ENCODE measurements around the gene HECA.
"Not testable (repeated sequence)": the region's sequence is repeated elsewhere in the genome, so short reads cannot be mapped to it uniquely, and the experiment has no call there.

HECA gene, protein sequence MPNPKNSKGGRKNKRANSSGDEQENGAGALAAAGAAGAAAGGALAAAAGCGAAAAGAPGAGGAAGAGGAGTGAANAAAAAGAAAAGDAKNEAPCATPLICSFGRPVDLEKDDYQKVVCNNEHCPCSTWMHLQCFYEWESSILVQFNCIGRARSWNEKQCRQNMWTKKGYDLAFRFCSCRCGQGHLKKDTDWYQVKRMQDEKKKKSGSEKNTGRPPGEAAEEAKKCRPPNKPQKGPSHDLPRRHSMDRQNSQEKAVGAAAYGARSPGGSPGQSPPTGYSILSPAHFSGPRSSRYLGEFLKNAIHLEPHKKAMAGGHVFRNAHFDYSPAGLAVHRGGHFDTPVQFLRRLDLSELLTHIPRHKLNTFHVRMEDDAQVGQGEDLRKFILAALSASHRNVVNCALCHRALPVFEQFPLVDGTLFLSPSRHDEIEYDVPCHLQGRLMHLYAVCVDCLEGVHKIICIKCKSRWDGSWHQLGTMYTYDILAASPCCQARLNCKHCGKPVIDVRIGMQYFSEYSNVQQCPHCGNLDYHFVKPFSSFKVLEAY

DNA sequence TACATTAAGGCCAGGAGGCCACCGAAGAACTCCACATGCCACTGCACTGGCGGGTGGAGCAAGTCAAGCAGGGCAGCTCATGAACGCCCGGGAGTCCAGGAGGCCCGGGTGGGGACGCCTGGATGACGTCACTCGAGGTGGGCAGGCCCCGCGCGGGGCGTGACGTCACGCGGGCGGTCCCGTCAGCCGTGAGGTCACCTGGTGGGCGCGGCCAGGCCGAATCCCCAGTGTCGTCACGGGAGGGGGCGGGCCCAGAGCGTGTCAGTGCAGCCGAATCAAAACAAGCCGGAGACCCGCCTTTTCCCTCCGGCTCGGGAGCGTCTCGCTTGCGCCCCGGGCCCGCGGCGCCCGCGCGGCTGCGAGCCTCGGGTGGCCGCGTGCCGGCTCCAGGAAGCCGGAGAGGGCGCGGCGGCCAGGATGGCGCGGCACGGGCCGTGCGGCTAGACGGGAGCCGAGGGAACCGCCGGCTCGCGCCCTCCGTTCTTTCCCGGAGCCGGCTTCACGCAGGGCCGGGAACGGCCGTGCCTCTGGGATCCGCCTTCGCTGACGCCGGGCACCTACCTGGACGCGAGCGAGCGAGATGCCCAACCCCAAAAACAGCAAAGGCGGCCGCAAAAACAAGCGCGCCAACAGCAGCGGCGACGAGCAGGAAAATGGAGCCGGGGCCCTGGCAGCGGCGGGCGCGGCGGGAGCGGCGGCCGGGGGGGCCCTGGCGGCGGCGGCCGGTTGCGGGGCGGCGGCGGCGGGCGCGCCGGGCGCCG, at the start of gene HECA:
Gene HECA, plus strand, starts transcription at position 264 of the 761 bp plus-strand sequence. Its CDS starts 317 bp downstream, at position 581.
- peak; percentile 58 for DNase-seq

GRCh38 chr6:139091826-139092225, 43.1 kb upstream of the HECA start:
- DNase-seq, result no peak

- DNase-seq, result no peak
These were observed 34.9 kb upstream of the HECA start for GRCh38 chr6:139099984-139100383.

GRCh38 chr6:139107051-139107450, 27.8 kb upstream of the HECA start:
- DNase-seq, result no peak

- DNase-seq, result no peak
These were observed 26.5 kb upstream of the HECA start for GRCh38 chr6:139108378-139108777.

DNA sequence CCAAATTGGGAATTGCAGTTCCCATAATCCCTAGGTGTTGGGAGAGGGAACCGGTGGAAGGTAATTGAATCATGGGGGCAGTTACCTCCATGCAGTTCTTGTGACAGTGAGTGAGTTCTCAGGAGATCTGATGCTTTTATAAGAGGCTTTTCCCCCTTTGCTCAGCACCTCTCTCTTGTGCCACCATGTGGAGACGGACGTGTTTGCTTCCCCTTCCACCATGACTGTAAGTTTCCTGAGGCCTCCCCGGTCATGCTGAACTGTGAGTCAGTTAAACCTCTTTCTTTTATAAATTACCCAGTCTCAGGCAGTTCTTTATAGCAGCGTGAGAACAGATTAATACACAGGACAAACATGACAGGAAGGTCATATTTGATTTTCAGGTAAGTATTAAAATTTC, 25.3 kb upstream of the HECA start:
- DNase-seq, result no peak

DNA sequence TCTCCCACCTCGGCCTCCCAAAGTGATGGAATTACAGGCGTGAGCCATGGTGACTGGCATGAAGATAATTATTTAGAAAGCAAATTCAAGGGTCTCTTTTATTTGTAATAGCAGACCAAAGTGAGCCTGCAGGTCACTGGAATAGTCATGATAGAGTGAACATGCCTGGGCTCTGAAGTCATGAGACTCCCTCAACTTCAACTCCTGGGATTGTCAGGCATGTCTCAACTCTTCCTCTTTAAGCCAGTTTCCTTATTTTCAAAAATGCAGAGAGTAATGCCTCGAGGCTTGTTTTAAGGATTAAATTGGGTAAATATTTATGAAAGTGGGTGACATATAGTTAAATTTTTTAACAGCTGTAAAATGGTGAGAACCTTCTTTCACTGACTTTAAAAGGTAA, 22.7 kb upstream of the HECA start:
- DNase-seq, result no peak

- no peak for DNase-seq
These were observed 22.3 kb upstream of the HECA start for GRCh38 chr6:139112561-139112960.

GRCh38 chr6:139114746-139115145, 20.1 kb upstream of the HECA start:
- DNase-seq, result no peak

DNA sequence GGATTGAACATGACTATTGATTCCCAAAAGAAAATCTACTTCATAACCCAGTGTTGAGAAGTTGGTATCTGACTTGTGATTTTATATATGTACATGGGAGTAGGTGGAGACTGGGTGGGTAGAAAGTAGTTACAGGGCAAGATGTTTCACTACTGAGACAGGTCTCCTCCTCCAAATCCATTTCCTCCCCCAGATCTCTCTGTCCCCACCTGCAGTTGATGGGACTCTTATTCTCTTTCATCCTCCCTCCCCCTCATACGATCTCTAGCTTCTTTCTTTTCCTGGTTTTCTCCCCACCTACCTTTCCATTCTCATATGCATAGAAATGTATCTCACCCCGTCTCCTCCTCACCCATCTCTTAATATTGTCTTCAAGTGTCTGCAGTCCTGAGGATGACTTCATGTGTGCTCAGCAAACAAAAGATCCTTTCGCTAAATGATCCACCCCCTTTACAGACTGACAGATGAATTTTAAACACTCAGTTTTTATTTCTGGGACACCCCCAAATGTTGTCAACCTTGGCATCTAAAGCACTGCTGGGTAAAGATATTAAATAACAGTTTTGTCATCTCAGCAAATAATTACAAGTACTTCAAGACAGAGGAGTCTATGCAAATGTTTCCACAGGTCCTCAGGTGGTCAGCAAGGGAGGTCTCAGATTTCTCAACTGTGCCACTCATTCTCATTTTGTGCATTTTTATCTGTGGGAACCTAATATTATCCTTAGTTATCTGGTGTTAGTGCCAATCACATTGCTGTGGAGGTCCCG, 18.7 kb upstream of the HECA start:
- no peak for DNase-seq

GRCh38 chr6:139117734-139118133, 17.1 kb upstream of the HECA start:
- no peak for DNase-seq

DNA sequence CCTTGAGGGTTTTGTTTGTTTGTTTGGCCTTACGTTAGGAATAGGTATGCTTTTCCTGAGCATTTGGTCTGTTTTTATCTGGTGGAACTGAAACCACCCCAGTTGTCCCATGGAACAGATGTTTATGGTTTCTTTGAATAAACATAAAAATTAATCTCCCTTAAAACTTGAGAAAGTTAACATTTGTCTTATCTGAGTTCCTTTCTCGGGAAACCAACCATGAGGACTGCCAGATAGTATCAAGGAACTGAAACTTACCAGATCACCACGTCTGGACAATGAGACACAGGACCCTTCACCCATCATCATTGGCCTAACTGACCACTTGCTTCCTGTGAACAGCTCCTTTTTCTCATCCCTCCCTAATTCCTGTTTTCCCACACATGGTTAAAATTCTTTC, 15.3 kb upstream of the HECA start:
- DNase-seq, result no peak

GRCh38 chr6:139122823-139123222, 12.1 kb upstream of the HECA start:
- not testable (repeated sequence) for DNase-seq

- DNase-seq, result no peak
These were observed 9.8 kb upstream of the HECA start for GRCh38 chr6:139124887-139125672.

- no peak for DNase-seq
These were observed 8.6 kb upstream of the HECA start for GRCh38 chr6:139126255-139126654.

GRCh38 chr6:139126931-139127330, 7.9 kb upstream of the HECA start:
- no peak for DNase-seq

DNA sequence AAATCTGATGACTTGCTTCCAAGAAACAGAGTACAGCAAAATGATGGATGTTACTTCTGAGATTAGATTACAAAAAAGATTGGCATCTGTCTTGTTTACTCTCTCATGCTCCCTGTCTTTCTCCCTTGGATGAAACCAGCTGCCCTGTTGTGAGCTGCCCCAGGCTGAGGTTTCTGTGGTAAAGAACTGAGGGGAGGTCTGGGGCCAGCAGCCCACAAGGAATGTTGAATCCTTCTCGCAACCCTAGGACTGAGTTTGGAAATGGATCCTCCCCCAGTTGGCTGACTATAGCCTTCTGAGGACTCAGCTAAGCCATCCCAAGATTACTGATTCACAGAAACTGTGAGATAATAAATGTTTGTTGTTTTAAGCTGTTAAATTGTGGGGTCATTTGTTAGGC, 5.6 kb upstream of the HECA start:
- no peak for DNase-seq

DNA sequence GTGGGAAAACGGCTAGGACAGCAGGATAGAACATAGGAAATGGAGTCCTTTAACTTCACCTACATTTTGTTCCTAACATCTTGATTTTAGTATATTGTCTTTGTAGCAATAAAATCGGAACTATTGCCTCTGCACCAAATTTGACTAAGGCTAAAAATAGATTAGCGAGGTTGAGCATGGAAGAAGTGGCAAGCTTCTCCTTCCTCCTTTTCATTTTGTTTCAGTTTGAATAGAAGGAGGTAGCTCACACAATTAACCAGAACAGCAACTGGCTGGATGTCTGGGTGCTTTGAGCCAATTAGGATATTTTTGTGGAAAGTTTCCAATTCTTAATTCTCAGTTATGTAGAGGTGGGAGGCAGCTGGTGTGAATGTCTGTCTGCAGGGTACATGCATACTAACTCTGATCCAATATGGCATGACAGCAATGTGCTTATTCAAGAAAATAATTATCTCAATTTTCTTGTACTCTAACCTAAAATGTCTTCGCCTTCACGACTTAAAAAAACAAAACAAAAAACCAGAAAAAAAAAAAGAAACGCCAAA, 3.1 kb upstream of the HECA start:
- DNase-seq, result no peak

GRCh38 chr6:139133262-139134063, 1.4 kb upstream of the HECA start:
- DNase-seq, result no peak

DNA sequence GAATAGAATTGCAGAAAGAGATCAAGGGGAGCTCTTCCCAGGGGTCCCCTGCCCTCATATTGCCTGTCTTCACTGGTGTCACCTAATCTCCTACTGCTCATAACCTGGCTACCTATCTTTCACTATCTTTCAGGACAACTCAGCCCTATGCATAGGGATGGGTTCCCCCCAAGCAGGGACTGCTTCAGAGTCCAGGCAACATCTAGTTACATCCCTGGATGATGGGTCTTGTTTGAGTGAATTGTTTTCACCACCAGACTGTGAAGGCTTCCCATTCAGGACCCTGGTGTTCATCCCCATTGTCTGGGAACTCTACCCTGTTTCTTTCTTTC, 850 bp upstream of the HECA start:
- no peak for DNase-seq
